ENCODE data around the gene NCKAP5.

The NCKAP5 gene

DNA sequence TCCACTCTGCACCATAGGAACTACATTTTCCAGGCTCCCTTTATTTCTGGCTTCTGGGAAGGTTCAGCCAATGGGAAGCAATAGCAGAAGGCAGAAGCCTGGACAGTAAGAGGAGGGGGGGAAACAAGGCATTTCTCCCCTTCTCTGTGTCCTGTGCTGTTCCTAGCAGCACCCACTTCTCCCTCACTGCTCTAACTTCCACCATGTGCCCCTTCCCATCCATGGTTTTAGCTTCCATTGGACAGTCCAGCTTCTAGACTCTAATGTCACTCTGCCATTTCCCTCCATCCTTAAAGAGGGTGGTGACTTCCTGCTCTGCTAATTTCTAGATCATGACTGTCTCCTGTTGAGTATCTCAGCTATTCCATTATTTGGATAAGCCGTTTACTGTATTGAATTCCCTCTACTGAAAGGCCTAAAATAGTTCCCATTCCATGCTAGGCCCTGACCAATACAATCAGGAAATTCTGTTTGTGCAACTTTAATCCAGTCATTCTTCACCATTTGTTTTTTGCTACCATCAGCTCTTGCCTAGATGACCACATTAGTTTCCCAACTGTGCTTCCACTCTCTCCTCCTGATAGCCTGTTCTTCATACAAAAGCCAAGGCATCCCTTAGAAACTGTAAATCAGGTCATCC, 877.5 kb downstream of the NCKAP5 start:
- Histone ChIP-seq H3K4me1 (no peaks in the 10 kb centered on the region), H3K9me3 (no peaks in the 10 kb centered on the region), H3K4me3 (ENCODE audit: low read depth, low read length) (no peak overlapping the region), H3K27me3 (no peaks in the 10 kb centered on the region), H3K36me3 (no peaks in the 10 kb centered on the region)
- TF ChIP-seq, protein P1, sequence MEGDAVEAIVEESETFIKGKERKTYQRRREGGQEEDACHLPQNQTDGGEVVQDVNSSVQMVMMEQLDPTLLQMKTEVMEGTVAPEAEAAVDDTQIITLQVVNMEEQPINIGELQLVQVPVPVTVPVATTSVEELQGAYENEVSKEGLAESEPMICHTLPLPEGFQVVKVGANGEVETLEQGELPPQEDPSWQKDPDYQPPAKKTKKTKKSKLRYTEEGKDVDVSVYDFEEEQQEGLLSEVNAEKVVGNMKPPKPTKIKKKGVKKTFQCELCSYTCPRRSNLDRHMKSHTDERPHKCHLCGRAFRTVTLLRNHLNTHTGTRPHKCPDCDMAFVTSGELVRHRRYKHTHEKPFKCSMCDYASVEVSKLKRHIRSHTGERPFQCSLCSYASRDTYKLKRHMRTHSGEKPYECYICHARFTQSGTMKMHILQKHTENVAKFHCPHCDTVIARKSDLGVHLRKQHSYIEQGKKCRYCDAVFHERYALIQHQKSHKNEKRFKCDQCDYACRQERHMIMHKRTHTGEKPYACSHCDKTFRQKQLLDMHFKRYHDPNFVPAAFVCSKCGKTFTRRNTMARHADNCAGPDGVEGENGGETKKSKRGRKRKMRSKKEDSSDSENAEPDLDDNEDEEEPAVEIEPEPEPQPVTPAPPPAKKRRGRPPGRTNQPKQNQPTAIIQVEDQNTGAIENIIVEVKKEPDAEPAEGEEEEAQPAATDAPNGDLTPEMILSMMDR (IDR thresholded peaks at IDR 0.05; ENCODE audit: low read depth, low read length), result no peak
- no peak for DNase-seq

GRCh38 chr2:132681766-132682165, 886.5 kb downstream of the NCKAP5 start:
- DNase-seq, result no peak
- H3K4me3 ChIP-seq (ENCODE audit: low read depth, low read length), result no peak overlapping the region
- TF ChIP-seq, protein P1 (IDR thresholded peaks at IDR 0.05; ENCODE audit: low read depth, low read length), result no peak
- H3K4me1 ChIP-seq, result no peaks in the 10 kb centered on the region
- no peaks in the 10 kb centered on the region for H3K9me3 ChIP-seq
- H3K27me3 ChIP-seq, result no peaks in the 10 kb centered on the region
- no peaks in the 10 kb centered on the region for H3K36me3 ChIP-seq

DNA sequence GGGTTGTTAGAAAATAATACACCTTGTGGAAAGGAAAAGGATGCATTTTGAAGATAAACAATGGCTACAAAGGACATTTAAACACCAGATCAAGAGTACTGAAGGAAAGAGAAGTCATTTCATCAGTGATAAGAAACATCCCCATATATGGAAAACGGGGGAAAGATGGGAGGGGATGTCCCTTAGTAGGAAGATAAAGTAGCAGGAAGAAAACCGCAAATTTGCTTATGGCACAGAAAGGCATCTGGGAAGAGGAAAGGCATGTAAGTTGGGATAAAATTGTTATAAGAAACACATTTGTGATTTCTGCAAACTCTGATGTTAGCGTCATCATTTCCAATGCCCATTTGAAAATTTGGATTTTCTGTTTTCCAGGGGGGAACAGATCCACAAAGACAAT, 887.7 kb downstream of the NCKAP5 start:
- TF ChIP-seq, protein P1 (IDR thresholded peaks at IDR 0.05; ENCODE audit: low read depth, low read length), result no peak

DNA sequence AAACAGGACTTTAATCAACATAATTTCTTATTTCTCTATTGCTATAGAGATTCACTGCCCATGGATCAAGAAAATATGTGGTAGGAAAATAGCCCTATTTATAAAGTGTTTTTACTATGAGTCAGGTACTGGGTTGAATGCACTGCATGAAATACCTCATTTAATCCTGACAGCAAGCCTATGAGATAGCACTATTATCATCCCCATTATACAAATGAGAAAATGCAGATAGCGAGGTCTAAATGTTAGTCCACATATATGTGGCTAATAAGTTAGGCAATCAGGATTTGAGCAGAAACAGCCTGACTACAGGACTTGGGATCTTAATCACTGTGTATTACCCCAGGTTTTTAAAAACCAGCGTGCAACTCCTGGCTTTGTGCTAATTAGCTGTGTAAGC, 889.8 kb downstream of the NCKAP5 start:
- Histone ChIP-seq H3K36me3 (no peaks in the 10 kb centered on the region), H3K27me3 (no peaks in the 10 kb centered on the region), H3K9me3 (no peaks in the 10 kb centered on the region), H3K4me3 (ENCODE audit: low read depth, low read length) (no peak overlapping the region), H3K4me1 (no peaks in the 10 kb centered on the region)
- no peak for DNase-seq
- TF ChIP-seq, protein P1 (IDR thresholded peaks at IDR 0.05; ENCODE audit: low read depth, low read length), result no peak

More for the DNA sequence above, 887.7 kb downstream of the NCKAP5 start:
- no peaks in the 10 kb centered on the region for H3K27me3 ChIP-seq
- H3K36me3 ChIP-seq, result no peaks in the 10 kb centered on the region
- H3K4me1 ChIP-seq, result no peaks in the 10 kb centered on the region
- DNase-seq, result no peak
- no peaks in the 10 kb centered on the region for H3K9me3 ChIP-seq
- no peak overlapping the region for H3K4me3 ChIP-seq (ENCODE audit: low read depth, low read length)

DNA sequence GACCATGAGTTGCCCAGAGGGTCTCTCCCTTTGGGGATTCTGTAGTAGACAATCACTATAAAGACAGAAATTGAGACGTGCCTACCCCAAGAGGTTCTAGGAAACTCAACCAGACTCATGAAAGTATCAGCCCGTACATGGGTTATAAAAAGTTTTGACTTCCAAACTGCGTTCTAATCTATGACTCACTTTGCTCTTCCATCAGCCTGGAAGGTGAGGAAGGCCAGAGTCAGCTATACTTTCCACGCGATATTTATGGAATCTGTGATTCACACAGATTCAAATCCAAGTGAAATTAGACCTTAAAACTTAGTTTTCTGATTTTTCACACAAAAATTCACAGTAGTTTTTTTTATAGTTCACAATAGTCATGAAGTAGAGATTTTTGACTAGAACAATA, 890.6 kb downstream of the NCKAP5 start:
- TF ChIP-seq, protein P1 (IDR thresholded peaks at IDR 0.05; ENCODE audit: low read depth, low read length), result no peak
- no peak for DNase-seq

GRCh38 chr2:132676999-132677398, 891.3 kb downstream of the NCKAP5 start:
- H3K4me1 ChIP-seq, result no peaks in the 10 kb centered on the region
- H3K36me3 ChIP-seq, result no peaks in the 10 kb centered on the region
- H3K9me3 ChIP-seq, result no peaks in the 10 kb centered on the region
- DNase-seq, result no peak
- H3K4me3 ChIP-seq (ENCODE audit: low read depth, low read length), result no peak overlapping the region
- TF ChIP-seq, protein P1 (IDR thresholded peaks at IDR 0.05; ENCODE audit: low read depth, low read length), result no peak
- H3K27me3 ChIP-seq, result no peaks in the 10 kb centered on the region

More for the DNA sequence above, 890.6 kb downstream of the NCKAP5 start:
- Histone ChIP-seq H3K4me3 (ENCODE audit: low read depth, low read length) (no peak overlapping the region), H3K4me1 (no peaks in the 10 kb centered on the region), H3K36me3 (no peaks in the 10 kb centered on the region), H3K9me3 (no peaks in the 10 kb centered on the region), H3K27me3 (no peaks in the 10 kb centered on the region)

Measured in BE2C (cell line).